Measurements from ENCODE around the gene UVRAG. TPM values are rescaled to one million over a fixed set of nuclear protein-coding genes. Genes with fewer than 3 reads are reported as not detected.
"Not testable (repeated sequence)": the region's sequence is repeated elsewhere in the genome, so short reads cannot be mapped to it uniquely, and the experiment has no call there.

UVRAG gene
- total RNA-seq, 1 donor from 2014 or later, result 38.1 TPM

DNA sequence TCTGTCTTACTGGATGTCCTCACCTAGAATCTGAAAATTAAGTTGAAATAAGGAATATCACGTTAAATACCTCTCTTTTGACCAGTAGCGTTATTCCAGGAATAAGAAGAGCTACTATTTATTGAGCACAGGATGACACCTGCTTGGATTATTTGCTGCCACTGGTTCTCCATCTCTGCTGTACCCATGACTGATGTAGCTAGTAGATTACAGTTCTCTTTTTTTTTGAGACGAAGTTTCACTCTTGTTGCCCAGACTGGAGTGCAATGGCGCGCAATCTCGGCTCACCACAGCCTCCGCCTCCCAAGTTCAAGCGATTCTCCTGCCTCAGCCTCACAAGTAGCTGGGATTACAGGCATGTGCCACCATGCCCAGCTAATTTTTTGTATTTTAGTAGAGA is 65.3 kb downstream of the UVRAG start:
- not testable (repeated sequence) for DNase-seq

DNA sequence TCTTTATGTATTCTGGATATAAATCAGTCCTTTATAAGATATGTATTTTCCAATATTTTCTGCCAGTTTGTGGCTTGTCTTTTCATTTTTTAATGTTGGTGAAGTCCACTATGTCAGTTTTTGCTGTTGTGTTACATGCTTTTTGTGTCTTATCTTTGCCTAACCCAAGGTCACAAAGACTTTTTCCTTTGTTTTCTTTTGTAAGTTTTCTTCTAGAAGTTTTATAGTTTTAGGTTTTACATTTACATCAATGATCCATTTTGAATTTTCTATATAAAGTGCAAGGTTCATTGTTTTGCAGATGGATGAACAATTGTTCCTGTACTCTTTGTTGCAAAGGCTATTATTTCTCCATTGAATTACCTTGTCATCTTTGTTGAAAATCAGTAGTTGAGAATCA is 69.3 kb downstream of the UVRAG start:
- no peak for DNase-seq

DNA sequence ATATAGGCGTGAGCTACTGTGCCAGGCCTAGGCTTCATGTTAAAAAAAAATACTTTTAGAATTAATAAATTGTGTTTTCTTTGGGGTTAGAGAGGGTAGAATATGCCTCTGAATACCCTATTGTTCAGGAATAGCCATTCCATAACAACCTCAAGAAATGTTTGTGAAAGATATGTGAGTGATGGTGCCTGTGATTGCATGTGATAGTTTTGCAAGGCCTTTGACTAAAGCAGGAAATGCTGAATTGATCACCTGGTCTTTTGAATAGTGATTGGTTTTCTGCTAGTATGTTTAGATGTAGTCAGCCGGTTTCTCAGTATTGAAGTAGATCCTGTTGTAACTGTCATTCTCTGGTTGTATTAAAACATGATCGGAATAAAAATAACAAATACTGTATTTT is 73.4 kb downstream of the UVRAG start:
- DNase-seq, result no peak

DNA sequence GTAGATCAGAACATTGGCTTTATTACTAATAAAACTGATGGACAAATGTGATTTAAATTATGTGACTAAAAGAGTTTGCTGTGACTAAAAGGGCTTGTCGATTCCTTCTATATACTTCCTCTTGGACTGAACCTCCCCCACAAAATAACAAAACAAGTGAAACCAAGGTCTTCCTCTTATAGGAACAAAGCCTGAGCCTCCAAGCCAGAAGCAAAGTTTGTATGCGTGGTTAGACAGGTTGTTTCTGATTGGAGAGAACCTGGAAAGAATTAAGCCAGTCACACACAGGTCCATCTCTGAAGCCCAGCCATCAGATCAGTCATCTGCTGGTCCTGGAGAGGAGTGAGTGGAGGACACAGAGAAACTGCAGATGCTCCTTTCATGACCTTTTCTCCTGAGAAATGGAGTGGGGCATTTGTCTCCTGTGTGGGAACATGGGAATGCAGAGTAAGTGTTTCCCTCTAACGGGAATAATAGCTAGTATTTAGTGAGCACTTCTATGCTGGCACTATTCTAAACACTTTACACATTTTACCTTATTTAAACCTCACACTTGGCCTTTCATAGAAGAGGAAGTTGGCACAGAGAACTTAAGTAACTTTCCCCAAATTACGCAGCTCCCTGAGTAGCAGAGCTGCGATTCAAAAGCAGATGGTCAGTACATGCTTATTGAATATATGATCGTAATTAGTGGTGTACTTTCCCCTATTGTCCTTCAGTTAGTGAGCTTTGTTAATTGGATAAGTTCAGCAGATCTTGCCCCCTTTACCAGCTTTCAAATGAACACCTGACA is 77.1 kb downstream of the UVRAG start:
- DNase-seq, result no peak

DNA sequence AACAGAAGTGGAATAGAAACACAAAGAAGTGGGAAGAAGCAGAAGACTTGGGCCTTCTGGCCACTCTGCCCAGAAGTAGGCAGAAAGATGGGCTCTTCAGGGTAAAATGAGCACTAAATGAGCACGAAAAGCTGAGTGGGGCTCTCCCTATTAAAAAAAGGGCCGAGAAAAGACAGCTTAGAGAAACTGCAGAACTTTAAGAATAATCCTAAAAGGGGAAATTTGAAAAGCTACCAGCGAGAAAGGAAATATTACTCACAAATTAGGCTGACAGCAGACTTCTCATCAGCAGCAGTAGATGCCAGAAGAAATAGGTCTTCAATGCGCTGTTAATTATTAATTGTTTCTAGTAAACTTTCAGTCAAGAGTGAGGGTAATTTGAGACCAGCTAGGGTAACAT is 78.2 kb downstream of the UVRAG start:
- no peak for DNase-seq

DNA sequence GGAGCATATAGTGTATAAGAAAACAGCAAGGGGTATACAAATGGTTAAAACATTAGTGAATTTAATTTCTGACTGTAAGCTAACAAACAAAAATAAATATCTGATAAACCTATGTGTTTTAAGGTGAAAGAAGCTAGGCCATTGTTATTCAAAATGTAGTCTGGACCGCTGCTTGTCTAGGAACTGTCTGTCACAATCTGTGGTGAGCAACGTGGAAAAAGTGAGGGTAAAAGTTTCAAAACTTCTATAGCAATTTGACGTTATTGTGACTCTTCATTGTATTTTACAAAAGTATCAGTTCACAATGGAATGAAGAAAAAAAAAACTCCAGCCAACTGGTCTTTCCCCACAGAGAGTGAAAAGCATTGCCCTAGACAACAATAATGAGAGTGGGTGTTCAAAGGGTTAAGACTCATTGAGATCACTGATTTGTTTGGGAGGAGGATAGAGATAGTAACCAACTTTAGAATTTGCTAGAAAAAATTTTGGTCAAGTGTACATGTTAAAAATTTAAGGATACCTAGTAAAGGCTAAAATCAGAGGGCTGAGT is 79.1 kb downstream of the UVRAG start:
- no peak for DNase-seq

DNA sequence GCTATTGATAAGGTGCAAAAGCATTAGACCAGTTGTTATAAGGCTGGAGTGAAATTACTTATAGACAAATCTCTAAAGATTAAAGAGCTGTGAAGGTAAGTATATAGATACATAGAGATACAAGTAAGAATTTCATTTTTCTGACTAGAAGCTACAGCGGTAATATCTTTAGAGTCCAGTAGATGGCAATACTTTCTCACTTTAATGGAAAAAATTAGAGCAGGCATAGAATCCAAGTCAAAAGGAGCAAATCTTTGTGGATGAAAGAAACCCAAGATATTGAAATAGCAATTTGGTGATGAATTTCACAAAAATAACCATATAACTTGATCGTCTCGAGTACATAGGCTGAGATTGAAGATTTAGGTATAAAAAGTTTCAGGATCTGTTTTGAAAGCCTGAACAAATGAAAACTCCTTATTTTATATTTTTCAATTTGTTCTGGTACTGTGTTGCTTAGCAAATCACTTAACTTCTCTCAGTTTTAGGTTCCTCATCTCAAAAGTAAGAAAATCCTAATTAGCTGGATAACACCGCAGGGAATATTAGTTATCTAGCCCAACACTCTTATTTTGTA is 81.9 kb downstream of the UVRAG start:
- no peak for DNase-seq

DNA sequence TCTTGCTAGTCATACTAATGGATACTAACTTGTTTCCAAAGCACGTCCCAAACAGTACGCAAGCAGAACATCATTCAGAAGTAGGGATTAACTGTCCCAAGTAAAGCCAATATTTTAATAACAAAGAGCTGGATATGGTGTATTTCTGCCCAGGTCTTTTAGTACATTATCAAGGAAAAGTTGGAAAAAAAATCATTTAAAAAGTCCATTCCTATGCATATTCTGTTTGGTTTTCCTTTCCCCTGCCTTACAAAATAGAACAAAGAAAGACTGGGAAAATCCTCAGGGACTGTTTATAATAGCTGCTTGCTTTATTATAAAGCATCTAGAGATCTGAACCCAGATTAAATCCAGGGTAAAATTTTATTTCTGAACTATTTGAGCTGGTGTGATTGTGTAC is 83.9 kb downstream of the UVRAG start:
- no peak for DNase-seq

DNA sequence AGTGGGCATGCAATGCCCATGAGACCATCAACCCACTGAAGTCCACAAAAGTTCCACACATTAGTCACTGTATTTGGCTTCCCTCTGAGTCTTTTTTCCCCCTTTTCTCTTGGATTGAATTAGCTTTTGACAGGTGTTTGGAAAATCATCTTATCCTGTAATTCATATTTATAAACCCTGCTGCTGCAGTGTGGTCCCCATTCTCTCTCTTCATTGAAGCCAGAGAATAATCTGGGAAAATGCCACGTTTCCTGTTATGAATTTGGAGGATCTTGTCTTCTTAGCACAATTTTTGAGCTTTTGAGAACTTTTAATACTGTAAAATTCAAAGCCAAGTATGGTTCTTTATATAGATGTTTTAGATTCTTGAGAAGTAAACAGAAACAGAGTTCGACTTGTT is 84.8 kb downstream of the UVRAG start:
- no peak for DNase-seq

DNA sequence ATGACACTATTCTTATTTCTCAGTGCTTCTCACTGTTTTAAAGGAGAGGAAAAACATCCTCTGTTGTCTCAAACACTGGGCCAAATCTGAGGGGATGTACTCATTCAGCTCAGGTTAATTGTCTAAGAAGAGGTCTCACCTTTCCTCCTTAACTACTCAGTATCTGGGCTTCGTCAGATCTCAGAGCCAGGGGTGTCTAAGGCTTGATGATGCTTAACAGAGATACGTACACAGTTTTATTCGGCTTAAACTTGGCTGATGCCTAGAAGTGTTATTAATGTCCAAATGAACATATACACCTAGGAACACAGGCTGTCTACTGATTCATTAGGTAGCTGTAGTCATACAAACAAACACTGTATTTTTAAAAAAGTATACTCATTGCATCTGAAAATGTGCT is 85.8 kb downstream of the UVRAG start:
- DNase-seq, result no peak

DNA sequence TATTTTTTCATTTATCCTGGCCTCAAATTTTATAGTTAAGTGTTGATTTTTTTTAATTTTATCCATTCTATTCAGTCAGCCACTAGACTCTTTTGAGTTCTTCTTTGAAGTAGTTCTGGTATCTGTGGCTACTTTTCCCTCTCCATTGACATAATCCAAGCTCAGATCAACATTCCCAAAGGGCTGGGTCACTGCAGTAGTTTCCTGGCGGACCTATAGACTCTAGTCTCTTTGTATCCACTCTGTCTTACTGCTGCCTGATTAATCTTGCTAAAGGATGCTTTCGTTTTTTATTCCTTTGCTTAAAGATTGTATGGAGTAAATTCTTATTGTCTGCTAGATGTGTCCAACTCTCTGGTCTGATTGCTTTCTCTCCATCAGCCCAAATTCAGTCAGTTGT is 87.6 kb downstream of the UVRAG start:
- no peak for DNase-seq

DNA sequence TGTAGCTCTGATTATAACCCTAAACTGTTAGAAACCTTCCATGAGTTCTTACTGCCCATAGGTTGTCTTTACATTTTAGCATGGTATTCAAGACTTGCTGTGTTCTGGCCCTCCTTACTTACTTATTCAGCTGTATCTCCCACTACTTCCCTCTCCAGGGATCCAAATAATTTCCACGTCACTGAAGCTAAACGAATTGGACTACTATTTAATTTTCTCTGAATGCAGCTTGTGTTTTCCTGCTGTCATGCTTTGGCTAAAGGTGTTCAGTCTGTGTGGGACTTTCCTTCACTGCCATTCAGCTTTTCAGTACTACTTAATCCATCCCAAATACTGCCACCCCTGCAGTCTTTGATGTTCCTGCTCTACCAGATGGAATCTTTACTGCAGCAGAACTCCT is 88.3 kb downstream of the UVRAG start:
- no peak for DNase-seq

DNA sequence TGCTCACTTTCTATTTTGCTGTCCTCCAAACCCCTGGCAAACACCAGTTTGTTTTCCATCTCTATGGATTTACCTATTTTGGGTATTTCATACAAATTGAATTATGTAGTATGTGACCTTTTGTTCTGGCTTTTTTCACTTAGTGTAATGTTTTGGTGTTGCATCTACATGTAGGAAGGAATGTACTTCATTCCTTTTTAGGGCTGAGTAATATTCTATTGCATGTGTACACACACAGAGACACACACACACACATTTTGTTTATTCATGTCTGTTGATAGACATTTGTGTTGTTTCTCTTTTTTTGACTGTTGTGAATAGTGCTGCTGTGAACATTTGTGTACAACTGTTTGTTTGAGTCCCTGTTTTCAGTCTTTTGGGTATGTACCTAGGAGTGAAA is 90.4 kb downstream of the UVRAG start:
- DNase-seq, result no peak

DNA sequence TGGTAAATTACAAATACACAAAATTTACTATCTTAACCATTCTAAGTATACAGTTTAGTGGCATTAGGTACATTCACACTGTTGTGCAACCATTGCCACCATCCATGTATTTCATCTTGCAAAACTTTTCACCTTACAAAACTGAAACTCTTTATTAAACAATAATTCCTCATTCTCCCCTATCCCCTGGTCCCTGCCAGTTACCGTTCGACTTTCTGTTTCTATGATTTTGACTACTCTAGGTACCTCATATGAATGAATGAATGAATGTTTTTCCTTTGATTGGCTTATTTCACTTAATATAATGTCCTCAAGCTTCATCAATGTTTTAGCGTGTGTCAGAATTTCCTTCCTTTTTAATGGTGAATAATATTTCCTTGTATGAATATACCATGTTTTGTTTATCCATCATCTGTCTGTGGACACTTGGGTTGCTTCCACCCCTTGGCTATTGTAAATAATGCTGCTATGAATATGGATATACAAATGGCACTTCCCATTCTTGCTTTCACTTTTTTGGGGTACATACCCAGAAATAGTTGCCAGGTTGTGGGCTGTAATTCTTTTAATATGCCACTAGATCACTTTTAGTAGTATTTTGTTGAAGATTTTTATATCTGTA is 93.0 kb downstream of the UVRAG start:
- DNase-seq, result no peak

DNA sequence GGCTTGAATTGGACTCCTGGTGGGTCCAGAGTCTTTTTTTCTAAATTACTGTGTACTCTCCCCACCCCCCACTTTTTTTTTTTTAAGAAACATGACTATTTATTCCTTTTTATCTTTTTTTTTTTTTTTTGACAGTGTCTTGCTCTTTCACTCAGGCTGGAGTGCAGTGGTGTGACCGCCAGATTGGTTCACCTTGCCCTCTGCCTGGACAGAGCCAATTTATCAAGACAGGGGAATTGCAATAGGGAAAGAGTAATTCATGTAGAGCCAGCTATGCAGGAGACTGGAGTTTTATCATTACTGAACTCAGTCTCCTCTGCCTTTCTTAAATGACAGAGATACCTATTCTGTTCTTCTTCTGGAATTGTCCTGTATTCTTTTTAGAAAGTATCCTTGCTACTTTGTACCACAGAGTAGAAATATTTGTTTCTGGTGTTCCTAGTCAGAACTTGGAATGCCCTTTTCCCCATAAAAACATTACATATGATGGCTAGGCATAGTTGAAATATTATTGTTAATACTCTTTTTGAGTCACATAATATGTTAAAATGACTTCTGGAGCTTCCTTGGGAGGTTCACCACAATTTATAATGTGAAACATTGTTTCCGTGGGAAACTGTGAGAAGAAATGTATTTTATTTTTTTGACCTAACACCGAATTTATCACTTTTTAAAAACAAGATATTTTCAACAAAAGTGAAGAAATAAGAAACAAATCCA is 95.6 kb downstream of the UVRAG start:
- no peak for DNase-seq

DNA sequence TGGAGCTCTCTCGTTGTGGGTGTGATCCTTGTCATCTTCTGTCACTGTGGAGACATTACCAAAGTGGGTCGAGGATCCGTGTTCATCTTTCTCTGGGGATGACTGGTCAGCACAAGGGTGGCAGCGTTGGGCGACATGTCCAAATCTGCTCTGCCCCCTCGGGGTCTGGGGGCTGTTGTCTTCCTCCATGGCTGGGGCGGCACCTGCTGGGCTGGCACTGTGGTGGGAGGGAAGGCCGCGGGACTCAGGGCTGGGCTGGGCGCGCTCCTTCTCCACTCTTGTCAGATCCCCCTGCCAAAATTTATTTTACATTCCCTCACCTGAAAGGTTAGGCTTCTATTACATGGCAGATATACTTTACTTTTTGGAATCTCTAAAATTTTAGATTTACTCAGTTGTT is 96.4 kb downstream of the UVRAG start:
- no peak for DNase-seq

DNA sequence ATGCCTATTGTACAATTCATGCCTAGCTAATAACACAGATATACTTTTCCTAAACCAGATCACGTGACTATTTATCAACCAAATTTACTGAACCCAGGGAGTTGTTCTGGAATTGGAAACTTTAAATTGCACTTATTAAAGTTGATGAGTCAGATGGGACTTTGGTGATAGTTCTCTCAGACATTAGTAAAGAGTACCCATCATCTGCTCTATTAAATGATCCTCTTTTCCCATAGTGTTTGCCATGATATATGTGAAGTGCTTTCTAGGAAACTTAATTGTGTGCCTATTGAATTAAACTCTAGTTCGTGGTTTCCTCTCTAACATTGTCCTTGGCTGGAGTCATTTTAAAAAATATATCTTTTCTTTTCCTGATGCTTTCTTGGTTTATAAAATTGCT is 99.0 kb downstream of the UVRAG start:
- no peak for DNase-seq

DNA sequence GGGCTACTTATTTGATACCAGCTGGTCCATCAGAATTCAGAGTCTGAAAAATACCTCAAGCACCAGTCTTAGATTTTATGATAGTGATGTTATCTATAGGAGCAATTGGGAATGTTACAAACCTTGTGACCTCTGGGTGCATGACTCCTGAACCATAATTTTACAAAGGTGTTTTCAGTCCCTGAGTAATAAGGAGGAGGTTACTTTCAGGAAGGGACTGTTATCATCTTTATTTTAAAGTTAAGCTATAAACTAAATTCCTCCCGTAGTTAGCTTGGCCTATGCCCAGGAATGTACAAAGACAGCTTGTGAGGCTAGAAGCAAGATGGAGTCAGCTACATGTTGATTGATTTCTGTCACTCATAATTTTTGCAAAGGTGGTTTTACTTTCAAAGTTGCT is 101.9 kb downstream of the UVRAG start:
- no peak for DNase-seq

DNA sequence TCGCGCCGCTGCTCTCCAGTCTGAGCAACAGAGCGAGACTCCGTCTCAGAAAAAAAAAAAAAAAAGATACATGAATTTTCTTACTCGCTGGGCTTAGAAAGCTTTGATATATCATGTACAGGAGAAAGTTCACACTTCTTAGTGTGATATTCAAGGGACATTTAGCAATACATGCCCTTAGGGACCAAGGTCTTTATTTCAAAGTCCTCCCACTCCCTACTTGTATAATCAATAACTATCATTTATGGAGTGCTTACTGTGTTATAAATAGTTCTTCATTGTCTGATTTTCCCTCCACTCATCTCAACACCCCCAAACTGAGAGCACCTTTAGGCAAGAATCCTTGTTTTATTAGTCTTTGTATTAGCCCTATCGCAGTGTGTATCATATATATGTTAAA is 103.3 kb downstream of the UVRAG start:
- DNase-seq, result no peak

DNA sequence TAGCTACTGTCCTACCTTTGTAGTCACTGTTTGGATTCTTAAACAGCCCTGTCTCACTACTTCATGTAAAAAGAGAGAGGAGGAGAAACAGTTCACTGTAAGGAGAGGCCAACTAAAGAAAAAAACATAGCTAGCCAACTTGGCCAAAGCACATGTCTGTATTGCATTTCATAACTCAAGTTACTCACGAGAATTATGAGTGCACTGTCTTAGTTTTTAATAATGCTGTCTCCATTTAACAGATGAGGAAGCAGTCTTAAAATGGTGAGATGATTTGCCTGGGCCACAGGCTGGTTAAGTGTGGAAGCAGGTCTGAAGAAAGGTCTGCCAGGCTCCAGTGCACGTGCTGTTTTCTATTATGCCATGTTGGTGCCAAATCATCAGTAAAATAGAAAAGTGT is 104.5 kb downstream of the UVRAG start:
- DNase-seq, result no peak

DNA sequence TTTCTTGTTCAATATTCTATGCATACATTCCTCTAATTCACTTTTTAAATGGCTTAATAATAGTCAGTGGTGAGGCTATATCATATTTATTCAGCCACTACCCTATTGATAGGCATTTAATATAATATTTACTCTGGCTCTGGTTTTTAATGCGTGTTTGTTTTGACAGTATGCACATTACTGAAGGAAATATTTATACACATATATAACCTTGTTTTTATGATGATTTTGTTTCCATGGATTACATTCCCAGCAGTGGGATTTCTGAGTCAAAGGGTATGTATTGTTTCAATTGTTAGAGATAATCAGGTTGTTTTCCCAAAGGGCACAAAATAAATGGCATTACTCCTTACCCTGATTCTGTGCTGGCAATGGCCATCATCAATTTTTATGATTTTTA is 105.8 kb downstream of the UVRAG start:
- DNase-seq, result no peak

DNA sequence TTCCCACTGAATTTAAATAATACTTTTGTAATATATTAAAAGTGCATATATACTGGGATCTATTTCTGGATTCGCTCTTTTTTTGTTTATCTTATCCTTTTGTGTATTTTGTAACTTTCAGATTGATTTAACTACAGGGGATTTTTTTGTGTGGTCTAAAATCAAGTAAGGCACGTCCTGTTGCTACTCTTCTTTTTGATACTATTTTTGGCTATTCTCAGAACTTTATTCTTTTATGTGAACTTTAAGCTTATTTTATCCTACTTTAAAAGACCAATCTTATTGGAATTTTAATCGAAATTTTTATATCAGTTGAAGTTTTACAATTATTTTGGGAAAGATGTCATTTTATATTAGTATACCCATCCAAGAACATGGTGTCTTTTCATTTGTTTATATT is 106.8 kb downstream of the UVRAG start:
- no peak for DNase-seq
